ENCODE data around the gene HORMAD1. TPM values are rescaled to one million over a fixed set of nuclear protein-coding genes. Genes with fewer than 3 reads are reported as not detected.

Gene HORMAD1
- total and polyA plus RNA-seq, 11 donors = 0.25 to 0.45 TPM; not detected in 9

- ATAC-seq (no peak), DNase-seq (no peak)
- Histone ChIP-seq H3K27me3 (no peaks in the 10 kb centered on the region), H3K9me3 (no peaks in the 10 kb centered on the region), H3K36me3 (peaks cover 0 to 35% (median 30%) of the 10 kb centered on the region in 9 donors), H3K4me3 (peak overlapping the region; percentile 51 to 85 (median 73)), H3K27ac (peak overlapping the region in 11 of 12 donors; percentile 32 to 78 (median 57)), H3K4me1 (peaks cover 0 to 24% (median 13%) of the 10 kb centered on the region in 12 donors)
- TF ChIP-seq POLR2A (IDR thresholded peaks at IDR 0.05) (no peak), CTCF (IDR thresholded peaks at IDR 0.05) (no peak)
- intact Hi-C loops (cut with DNase I) = loop anchor here in 3 of 10 donors (5.0 to 10.0 kb wide), 4 partner anchors 69 to 134 kb away; partner anchors contain the start of genes ENSA (in 1 of the 3) and MCL1 (in 1 of the 3)
- 1 to 3% (median 1%) methylated on average over 6 of the region's 6 CpGs for WGBS, 4 donors
Measured at GRCh38 chr1:150696590-150696989, 24.1 kb downstream of the HORMAD1 start.

GRCh38 chr1:150696162-150696561 is 24.5 kb downstream of the HORMAD1 start:
- peaks cover 0 to 40% (median 30%) of the 10 kb centered on the region in 9 donors for H3K36me3 ChIP-seq
- H3K4me3 ChIP-seq = peak overlapping the region in 11 of 12 donors; percentile 59 to 85 (median 74)
- peak overlapping the region in 4 of 12 donors; percentile 22 to 74 (median 62) for H3K27ac ChIP-seq
- intact Hi-C loops (cut with DNase I) = loop anchor here in 3 of 10 donors (5.0 to 10.0 kb wide), 4 partner anchors 69 to 134 kb away; partner anchors contain the start of genes ENSA (in 1 of the 3) and MCL1 (in 1 of the 3)
- DNase-seq = no peak
- no peaks in the 10 kb centered on the region for H3K9me3 ChIP-seq
- H3K27me3 ChIP-seq = no peaks in the 10 kb centered on the region
- no peak for ATAC-seq
- H3K4me1 ChIP-seq = peaks cover 0 to 24% (median 13%) of the 10 kb centered on the region in 12 donors
- 30 to 41% (median 33%) methylated on average over 1 of the region's 1 CpG for WGBS, 4 donors
- TF ChIP-seq CTCF (IDR thresholded peaks at IDR 0.05) = no peak
- no peak for TF ChIP-seq POLR2A (IDR thresholded peaks at IDR 0.05)

- no peak for ATAC-seq
- Histone ChIP-seq H3K27ac (no peak overlapping the region), H3K27me3 (no peaks in the 10 kb centered on the region), H3K36me3 (peaks cover 0 to 46% (median 35%) of the 10 kb centered on the region in 9 donors), H3K4me3 (peak overlapping the region in 3 of 12 donors; percentile 70 to 79 (median 78)), H3K9me3 (no peaks in the 10 kb centered on the region), H3K4me1 (peaks cover 0 to 24% (median 13%) of the 10 kb centered on the region in 12 donors)
- no peak for DNase-seq
- intact Hi-C loops (cut with DNase I) = loop anchor here in 3 of 10 donors (5.0 to 10.0 kb wide), 4 partner anchors 68 to 133 kb away; partner anchors contain the start of genes ENSA (in 1 of the 3) and MCL1 (in 1 of the 3)
- WGBS, 4 donors = 82 to 87% (median 84%) methylated on average over 4 of the region's 4 CpGs
- no peak for TF ChIP-seq POLR2A (IDR thresholded peaks at IDR 0.05)
- no peak for TF ChIP-seq CTCF (IDR thresholded peaks at IDR 0.05)
Measured at GRCh38 chr1:150695561-150695960, 25.1 kb downstream of the HORMAD1 start.

- H3K4me1 ChIP-seq = peaks cover 0 to 22% (median 12%) of the 10 kb centered on the region in 12 donors
- no peak overlapping the region for H3K27ac ChIP-seq
Measured at GRCh38 chr1:150692720-150693119, 28.0 kb downstream of the HORMAD1 start.

More at GRCh38 chr1:150692720-150693119, 28.0 kb downstream of the HORMAD1 start:
- H3K36me3 ChIP-seq = peaks cover 0 to 74% (median 53%) of the 10 kb centered on the region in 9 donors
- H3K9me3 ChIP-seq = no peaks in the 10 kb centered on the region
- no peak for TF ChIP-seq POLR2A (IDR thresholded peaks at IDR 0.05)
- no peak for TF ChIP-seq CTCF (IDR thresholded peaks at IDR 0.05)
- no peak overlapping the region for H3K4me3 ChIP-seq
- H3K27me3 ChIP-seq = no peaks in the 10 kb centered on the region
- WGBS, 4 donors = 60 to 77% (median 66%) methylated on average over 3 of the region's 3 CpGs
- intact Hi-C loops (cut with DNase I) = loop anchor here in 1 of 10 donors (10.0 kb wide), 1 partner anchor 128 kb away; no protein-coding TSS in a partner anchor
- ATAC-seq (no peak), DNase-seq (no peak)

Data from heart left ventricle (tissue), 16 donors.